GM18519 (cell line): Measurements from ENCODE around the gene DOK6.

Experiments
- ATAC-seq: cut with Tn5 transposase; IDR thresholded peaks from one replicate; pipeline ENCODE4 v1.9.1; 2021; ENCODE audit warnings: mild to moderate bottlenecking, moderate library complexity; ENCODE audit not compliant: unreplicated experiment, low FRiP score

The DOK6 gene

GRCh38 chr18:69725855-69726508, 325.3 kb downstream of the DOK6 start:
- no peak for ATAC-seq

- ATAC-seq: no peak
These were observed 327.4 kb downstream of the DOK6 start for GRCh38 chr18:69727912-69728572.

GRCh38 chr18:69730664-69731063, 330.0 kb downstream of the DOK6 start:
- ATAC-seq: no peak

- ATAC-seq: no peak
These were observed 333.8 kb downstream of the DOK6 start for GRCh38 chr18:69734536-69734935.

- no peak for ATAC-seq
These were observed 336.0 kb downstream of the DOK6 start for GRCh38 chr18:69736730-69737129.

GRCh38 chr18:69737851-69738250, 337.2 kb downstream of the DOK6 start:
- no peak for ATAC-seq

- no peak for ATAC-seq
These were observed 346.7 kb downstream of the DOK6 start for GRCh38 chr18:69747388-69747787.

- ATAC-seq: no peak
These were observed 352.2 kb downstream of the DOK6 start for GRCh38 chr18:69752737-69753380.

GRCh38 chr18:69754108-69754507, 353.4 kb downstream of the DOK6 start:
- ATAC-seq: no peak

- no peak for ATAC-seq
These were observed 354.4 kb downstream of the DOK6 start for GRCh38 chr18:69755041-69755440.

- ATAC-seq: no peak
These were observed 355.3 kb downstream of the DOK6 start for GRCh38 chr18:69755856-69756496.

GRCh38 chr18:69757733-69758132, 357.0 kb downstream of the DOK6 start:
- ATAC-seq: no peak

- ATAC-seq: no peak
These were observed 357.8 kb downstream of the DOK6 start for GRCh38 chr18:69758458-69758857.

GRCh38 chr18:69759046-69759445, 358.4 kb downstream of the DOK6 start:
- no peak for ATAC-seq

GRCh38 chr18:69763002-69763401, 362.3 kb downstream of the DOK6 start:
- ATAC-seq: no peak

GRCh38 chr18:69763821-69764220, 363.1 kb downstream of the DOK6 start:
- no peak for ATAC-seq

- ATAC-seq: no peak
These were observed 369.6 kb downstream of the DOK6 start for GRCh38 chr18:69770238-69770637.

GRCh38 chr18:69774831-69775230, 374.1 kb downstream of the DOK6 start:
- ATAC-seq: no peak

GRCh38 chr18:69777248-69777647, 376.6 kb downstream of the DOK6 start:
- no peak for ATAC-seq

- no peak for ATAC-seq
These were observed 378.0 kb downstream of the DOK6 start for GRCh38 chr18:69778680-69779079.

- no peak for ATAC-seq
These were observed 380.2 kb downstream of the DOK6 start for GRCh38 chr18:69780851-69781250.
